Smooth muscle cell (in vitro differentiated cells): ENCODE data around the gene KRT17. TPM values are rescaled to one million over a fixed set of nuclear protein-coding genes. Genes with fewer than 3 reads are reported as not detected.
"Not testable (repeated sequence)": the region's sequence is repeated elsewhere in the genome, so short reads cannot be mapped to it uniquely, and the experiment has no call there.

Experiments used
- DNase-seq: peaks from one replicate; lab custom pipeline; 2025; ENCODE audit not compliant: unreplicated experiment; lab: John Stamatoyannopoulos, UW
- H2AFZ ChIP-seq: fragments of 200-600 bp; sonication (generic); 2 replicates; pipeline ENCODE4 v1.6.0; 2016; ENCODE audit warnings: antibody characterized with exemption, low read depth, mild to moderate bottlenecking
- H3F3A ChIP-seq: fragments of 200-600 bp; sonication (generic); 2 replicates; pipeline ENCODE4 v1.6.0; 2017; ENCODE audit warnings: antibody characterized with exemption, low read depth
- H3K27ac ChIP-seq: fragments of 200-600 bp; sonication (generic); 2 replicates; pipeline ENCODE4 v1.5.1; 2016; ENCODE audit warnings: low read depth, mild to moderate bottlenecking
- H3K27me3 ChIP-seq: fragments of 200-600 bp; sonication (generic); 2 replicates; pipeline ENCODE4 v1.6.1; 2016; ENCODE audit warnings: low read depth, mild to moderate bottlenecking
- H3K36me3 ChIP-seq: fragments of 200-600 bp; sonication (generic); 2 replicates; pipeline ENCODE4 v1.5.1; 2016; ENCODE audit warnings: low read depth
- H3K4me1 ChIP-seq: fragments of 200-600 bp; sonication (generic); 2 replicates; pipeline ENCODE4 v1.5.1; 2016; ENCODE audit warnings: low read depth
- H3K4me2 ChIP-seq: fragments of 200-600 bp; sonication (generic); 2 replicates; pipeline ENCODE4 v1.6.0; 2016; ENCODE audit warnings: mild to moderate bottlenecking
- H3K4me3 ChIP-seq: fragments of 200-600 bp; sonication (generic); 2 replicates; pipeline ENCODE4 v1.5.1; 2016; ENCODE audit warnings: mild to moderate bottlenecking
- H3K79me2 ChIP-seq: fragments of 200-600 bp; sonication (generic); 2 replicates; pipeline ENCODE4 v1.6.0; 2016; ENCODE audit warnings: low read depth, mild to moderate bottlenecking
- H3K9ac ChIP-seq: fragments of 200-600 bp; sonication (generic); 2 replicates; pipeline ENCODE4 v1.6.0; 2016; ENCODE audit warnings: low read depth
- H3K9me3 ChIP-seq: fragments of 200-600 bp; sonication (generic); replicated peaks from 2 replicates; pipeline ENCODE4 v1.5.1; 2016; ENCODE audit warnings: low read depth
- H4K20me1 ChIP-seq: fragments of 200-600 bp; sonication (generic); 2 replicates; pipeline ENCODE4 v1.6.0; 2016; ENCODE audit warnings: low read depth
- WGBS: methylation state at CpG from one replicate; pipeline ENCODE4 v1.1.7; 2016; ENCODE audit warnings: low lambda C conversion rate; 5-methylcytosine and 5-hydroxymethylcytosine counted together
- polyA plus RNA-seq: library from polyadenylated mRNA; unstranded; fragments of >200 nt; fragmentation: Nextera tagmentation; extraction: Ambion mirVana; gene quantifications from 2 replicates; pipeline ENCODE4 v1.2.1, GENCODE V29; 2016
- total RNA-seq: library from RNA; depleted of rRNA; stranded (reverse); fragments of >200 nt; gene quantifications from 2 replicates; pipeline ENCODE4 v1.2.3, GENCODE V29; 2014
- TF ChIP-seq, protein P1 (sequence below): fragments of 200-600 bp; sonication (generic); IDR thresholded peaks from 2 replicates; pipeline ENCODE4 v1.5.1; 2017; ENCODE audit warnings: borderline replicate concordance, mild to moderate bottlenecking, antibody characterized with exemption; ENCODE audit not compliant: insufficient read depth, poor library complexity, severe bottlenecking

KRT17 gene
- total and polyA plus RNA-seq, 2 experiments from 2014 or later = 869 to 1,591 TPM

DNA sequence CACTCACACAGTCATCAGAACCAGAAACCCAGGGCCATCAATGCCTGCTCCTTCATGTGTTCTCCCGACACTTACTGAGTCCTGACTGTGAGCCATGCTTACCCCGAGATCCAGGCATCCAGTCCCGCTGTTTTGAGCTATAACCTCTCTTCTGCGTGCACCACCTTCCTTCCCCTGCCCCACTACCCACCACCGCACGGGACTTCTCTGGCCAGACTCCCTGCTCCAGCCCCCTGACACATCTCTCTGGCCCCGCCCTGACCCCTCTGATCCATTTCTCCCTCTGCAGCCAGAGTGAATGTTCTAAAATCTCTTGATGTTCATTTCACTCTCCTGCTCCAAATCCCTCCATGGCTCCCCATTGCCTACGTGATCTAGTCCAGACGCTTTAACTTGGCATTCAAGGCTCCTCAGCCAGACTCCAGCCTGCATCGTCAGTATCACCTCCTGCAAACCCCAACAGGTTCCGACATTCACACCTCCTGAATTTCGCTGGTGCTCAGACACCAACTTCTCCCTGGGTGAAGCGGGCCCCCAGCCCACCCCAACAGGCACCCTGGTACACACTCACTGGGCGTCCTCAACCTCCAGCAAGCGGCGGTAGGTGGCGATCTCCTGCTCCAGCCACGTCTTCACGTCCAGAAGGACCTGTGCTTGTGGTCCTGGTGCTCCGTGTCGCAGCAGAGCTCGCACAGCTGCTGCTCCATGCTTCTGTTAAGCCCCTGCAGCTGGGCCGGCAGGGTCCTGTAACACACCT, 3.1 kb upstream of the KRT17 start:
- H3K79me2 ChIP-seq = no peaks in the 10 kb centered on the region
- no peaks in the 10 kb centered on the region for H3F3A ChIP-seq
- TF ChIP-seq, protein P1, sequence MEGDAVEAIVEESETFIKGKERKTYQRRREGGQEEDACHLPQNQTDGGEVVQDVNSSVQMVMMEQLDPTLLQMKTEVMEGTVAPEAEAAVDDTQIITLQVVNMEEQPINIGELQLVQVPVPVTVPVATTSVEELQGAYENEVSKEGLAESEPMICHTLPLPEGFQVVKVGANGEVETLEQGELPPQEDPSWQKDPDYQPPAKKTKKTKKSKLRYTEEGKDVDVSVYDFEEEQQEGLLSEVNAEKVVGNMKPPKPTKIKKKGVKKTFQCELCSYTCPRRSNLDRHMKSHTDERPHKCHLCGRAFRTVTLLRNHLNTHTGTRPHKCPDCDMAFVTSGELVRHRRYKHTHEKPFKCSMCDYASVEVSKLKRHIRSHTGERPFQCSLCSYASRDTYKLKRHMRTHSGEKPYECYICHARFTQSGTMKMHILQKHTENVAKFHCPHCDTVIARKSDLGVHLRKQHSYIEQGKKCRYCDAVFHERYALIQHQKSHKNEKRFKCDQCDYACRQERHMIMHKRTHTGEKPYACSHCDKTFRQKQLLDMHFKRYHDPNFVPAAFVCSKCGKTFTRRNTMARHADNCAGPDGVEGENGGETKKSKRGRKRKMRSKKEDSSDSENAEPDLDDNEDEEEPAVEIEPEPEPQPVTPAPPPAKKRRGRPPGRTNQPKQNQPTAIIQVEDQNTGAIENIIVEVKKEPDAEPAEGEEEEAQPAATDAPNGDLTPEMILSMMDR = no peak
- no peak overlapping the region for H3K9ac ChIP-seq
- no peak overlapping the region for H3K4me3 ChIP-seq
- 86% methylated on average over 23 of the region's 23 CpGs for WGBS
- no peak overlapping the region for H2AFZ ChIP-seq
- H3K4me1 ChIP-seq = no peaks in the 10 kb centered on the region
- H3K9me3 ChIP-seq = no peaks in the 10 kb centered on the region
- H3K27me3 ChIP-seq = no peaks in the 10 kb centered on the region
- no peak for DNase-seq
- H3K27ac ChIP-seq = no peak overlapping the region
- no peak overlapping the region for H3K4me2 ChIP-seq
- H4K20me1 ChIP-seq = peaks cover 6% of the 10 kb centered on the region
- no peaks in the 10 kb centered on the region for H3K36me3 ChIP-seq

DNA sequence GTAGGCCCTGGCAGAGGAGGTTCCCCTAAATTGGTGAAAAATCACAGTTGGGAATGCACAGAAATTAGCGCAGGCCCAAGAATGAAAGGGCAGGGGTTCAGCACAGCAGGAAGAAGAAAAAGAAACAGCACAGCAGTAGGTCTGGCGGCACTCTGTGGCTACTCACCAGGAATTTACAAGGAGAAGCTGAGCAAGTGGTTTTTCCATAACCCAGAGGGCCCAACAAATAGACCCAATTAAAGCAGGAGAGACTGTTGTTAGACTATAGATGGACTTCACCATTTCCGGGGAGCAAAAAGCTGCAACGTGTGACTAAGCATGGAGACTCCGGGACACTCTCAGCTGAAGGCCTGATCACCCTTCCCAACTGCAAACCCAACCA, 2.5 kb upstream of the KRT17 start:
- H3K9ac ChIP-seq, DNase-seq, H3F3A ChIP-seq, H2AFZ ChIP-seq, H3K79me2 ChIP-seq, H4K20me1 ChIP-seq, H3K27me3 ChIP-seq, H3K27ac ChIP-seq, H3K4me2 ChIP-seq, H3K4me1 ChIP-seq, H3K4me3 ChIP-seq, H3K9me3 ChIP-seq, H3K36me3 ChIP-seq: not testable (repeated sequence)
- 73% methylated on average over 5 of the region's 5 CpGs for WGBS

DNA sequence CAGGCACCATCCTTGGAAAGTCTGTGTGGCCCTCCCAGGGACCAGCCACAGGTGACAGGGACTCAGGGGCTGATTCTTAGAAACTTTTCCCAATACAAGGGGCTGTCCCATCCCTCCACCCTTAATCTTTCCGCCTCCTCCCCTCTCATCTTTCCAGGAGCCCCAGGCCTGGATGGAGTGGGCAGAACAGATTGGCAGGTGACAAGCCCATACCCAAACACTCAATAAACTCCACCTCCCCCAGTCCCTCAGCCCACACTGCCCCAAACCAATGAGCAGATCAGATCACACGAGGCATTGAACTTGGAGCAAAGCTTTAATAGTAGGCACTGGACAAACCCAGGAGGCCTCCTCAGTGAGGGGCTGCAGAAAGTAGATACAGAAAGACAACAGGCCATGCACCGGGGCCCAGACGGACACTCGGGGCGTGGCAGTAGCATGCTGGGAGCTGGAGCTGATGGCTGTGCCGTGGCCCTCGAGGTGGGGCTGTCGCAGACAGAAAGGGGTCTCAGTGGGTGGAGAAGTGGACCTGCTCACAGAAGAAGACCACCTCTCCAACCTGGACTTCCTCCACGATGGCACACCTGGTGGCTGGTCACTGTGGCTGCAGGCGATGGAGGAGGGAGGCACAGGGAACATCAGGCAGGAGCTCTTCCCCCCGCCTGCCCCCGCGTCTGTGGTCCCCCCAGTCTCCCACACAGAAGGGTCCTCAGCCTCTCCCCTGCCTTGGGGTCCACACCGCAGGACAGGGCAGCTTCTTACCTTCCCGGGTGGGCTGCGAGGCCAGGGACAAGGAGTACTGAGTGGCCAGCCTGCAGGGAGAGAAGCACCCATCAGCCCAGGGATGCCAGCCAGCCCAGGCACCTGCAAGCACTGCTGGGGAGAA, 1.9 kb upstream of the KRT17 start:
- H3F3A ChIP-seq, H2AFZ ChIP-seq, H3K4me1 ChIP-seq, H3K27ac ChIP-seq, H3K9me3 ChIP-seq, H3K4me2 ChIP-seq, H3K79me2 ChIP-seq, H3K4me3 ChIP-seq, H3K27me3 ChIP-seq, H3K36me3 ChIP-seq, DNase-seq, H3K9ac ChIP-seq: not testable (repeated sequence)
- WGBS = 91% methylated on average over 17 of the region's 17 CpGs
- H4K20me1 ChIP-seq = peaks cover 13% of the 10 kb centered on the region

DNA sequence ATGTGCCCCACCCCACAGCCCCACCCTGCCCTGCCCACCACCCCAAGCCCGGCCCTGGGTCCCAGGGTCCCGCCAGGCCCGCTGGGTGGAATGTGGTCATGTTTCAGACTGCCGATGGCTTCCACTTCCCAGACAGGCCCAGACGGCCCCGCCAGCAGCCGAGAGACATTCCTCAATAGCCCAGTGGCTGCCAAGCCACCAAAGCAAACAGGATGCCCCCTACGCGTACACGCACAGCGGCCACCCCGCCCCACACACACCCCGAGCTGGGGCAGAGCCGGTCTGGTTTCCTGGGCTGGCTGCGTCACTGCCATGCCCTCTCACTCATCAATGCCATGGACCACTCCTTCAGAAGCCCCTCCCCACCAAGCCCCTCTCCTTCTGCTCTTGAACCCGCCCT, 1.2 kb upstream of the KRT17 start:
- TF ChIP-seq, protein P1 = no peak
- no peak overlapping the region for H2AFZ ChIP-seq
- 74% methylated on average over 10 of the region's 16 CpGs for WGBS
- H4K20me1 ChIP-seq = peaks cover 13% of the 10 kb centered on the region
- peak overlapping the region; percentile 73 for H3K27ac ChIP-seq
- DNase-seq = no peak
- H3K4me2 ChIP-seq = no peak overlapping the region
- no peaks in the 10 kb centered on the region for H3K4me1 ChIP-seq
- H3F3A ChIP-seq = no peaks in the 10 kb centered on the region
- no peaks in the 10 kb centered on the region for H3K36me3 ChIP-seq
- no peaks in the 10 kb centered on the region for H3K27me3 ChIP-seq
- no peak overlapping the region for H3K9ac ChIP-seq
- H3K79me2 ChIP-seq = no peaks in the 10 kb centered on the region
- H3K9me3 ChIP-seq = no peaks in the 10 kb centered on the region
- H3K4me3 ChIP-seq = no peak overlapping the region

DNA sequence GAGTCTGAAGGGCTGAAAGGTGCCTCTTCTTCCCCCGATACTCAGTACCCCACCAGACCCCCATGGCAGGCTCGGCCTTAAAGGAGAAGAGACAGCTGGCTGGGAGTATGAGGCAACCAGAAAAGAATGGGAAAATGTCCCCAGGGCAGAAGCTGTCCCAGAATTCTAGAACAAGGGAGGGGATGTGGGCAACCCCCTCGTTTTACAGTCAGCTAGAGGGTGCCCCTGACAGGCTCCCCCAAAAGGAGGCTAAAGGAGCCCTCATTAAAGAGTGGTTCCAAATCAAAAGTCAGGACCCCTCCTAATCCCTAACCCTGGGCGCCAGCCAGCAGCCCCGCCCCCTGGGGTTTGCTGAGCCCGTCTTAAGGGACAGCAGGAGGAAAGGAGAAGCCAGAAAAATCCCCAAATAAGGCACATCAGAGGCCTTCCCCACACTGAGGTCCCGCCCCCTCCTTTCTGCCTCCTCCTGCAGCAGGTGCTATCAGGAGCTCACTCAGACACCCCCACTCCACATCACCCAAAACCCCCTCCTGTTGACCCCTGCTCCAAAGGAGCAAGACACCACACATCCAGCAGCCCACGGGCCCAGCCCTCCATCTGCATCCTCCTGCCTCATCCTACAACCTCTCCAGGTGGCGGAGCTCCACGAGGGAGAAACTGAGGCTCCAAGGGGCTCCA, 1.1 kb downstream of the KRT17 start:
- H3K9ac ChIP-seq = peak overlapping the region; percentile 63
- 56% methylated on average over 10 of the region's 10 CpGs for WGBS
- not testable (repeated sequence) for DNase-seq

DNA sequence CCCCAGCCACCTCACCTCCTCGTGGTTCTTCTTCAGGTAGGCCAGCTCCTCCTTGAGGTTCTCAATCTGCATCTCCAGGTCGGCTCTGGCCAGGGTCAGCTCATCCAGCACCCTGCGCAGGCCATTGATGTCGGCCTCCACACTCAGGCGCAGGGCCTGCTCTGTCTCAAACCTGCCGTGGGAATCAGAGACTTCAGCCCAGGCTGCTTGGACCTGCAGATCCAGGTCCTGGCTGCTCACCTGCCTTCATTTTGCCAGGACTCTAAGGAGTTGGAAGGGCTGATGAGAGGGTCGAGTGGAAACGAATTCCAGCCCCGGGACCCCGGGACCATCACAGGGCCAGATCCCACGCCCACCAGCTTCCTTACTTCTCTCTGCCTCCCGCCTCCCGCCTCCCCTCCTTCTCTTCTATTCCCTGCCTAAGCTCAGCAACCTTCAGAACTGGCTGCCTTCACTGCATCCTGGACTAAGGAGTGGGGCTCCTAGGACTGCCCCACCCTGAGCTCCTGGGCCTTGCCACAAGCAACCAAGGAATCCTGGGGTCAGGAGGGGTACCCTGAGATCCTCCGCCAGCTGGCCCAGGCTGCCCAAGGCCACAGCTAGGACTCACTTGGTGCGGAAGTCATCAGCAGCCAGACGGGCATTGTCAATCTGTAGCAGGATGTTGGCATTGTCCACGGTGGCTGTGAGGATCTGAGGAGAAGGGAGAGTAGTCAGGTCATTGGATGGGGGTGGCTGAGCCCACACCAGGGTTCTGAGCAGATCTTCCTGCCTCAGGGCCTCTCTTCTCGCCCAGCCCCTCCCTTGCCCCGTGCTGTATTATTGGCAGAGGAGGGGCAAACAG, 1.8 kb downstream of the KRT17 start:
- not testable (repeated sequence) for H3F3A ChIP-seq, H3K36me3 ChIP-seq, H3K79me2 ChIP-seq, DNase-seq, H3K9me3 ChIP-seq, H3K4me1 ChIP-seq, H3K27me3 ChIP-seq, H2AFZ ChIP-seq
- WGBS = 84% methylated on average over 19 of the region's 19 CpGs
- H3K4me3 ChIP-seq = peak overlapping the region; percentile 42
- H3K9ac ChIP-seq = peak overlapping the region; percentile 63
- peak overlapping the region; percentile 86 for H3K27ac ChIP-seq
- H4K20me1 ChIP-seq = peaks cover 13% of the 10 kb centered on the region
- peak overlapping the region; percentile 75 for H3K4me2 ChIP-seq

More for the DNA sequence above, 1.1 kb downstream of the KRT17 start:
- H2AFZ ChIP-seq, H3K9me3 ChIP-seq, H3K79me2 ChIP-seq, H3K27me3 ChIP-seq, H3K4me1 ChIP-seq, H3F3A ChIP-seq, H3K36me3 ChIP-seq: not testable (repeated sequence)
- H4K20me1 ChIP-seq = peaks cover 13% of the 10 kb centered on the region
- H3K4me3 ChIP-seq = peak overlapping the region; percentile 42
- peak overlapping the region; percentile 75 for H3K4me2 ChIP-seq
- peak overlapping the region; percentile 54 for H3K27ac ChIP-seq
